Fibroblast of pulmonary artery (primary cell): ENCODE results near the gene LIME1.

ENCODE experiments used
- DNase-seq: peaks from one replicate; pipeline ENCODE4 v3.0.0-alpha.2; 2010; ENCODE audit warnings: low read depth
- H3K4me3 ChIP-seq: replicated peaks from 2 replicates; pipeline ENCODE4 v1.5.1; 2011; ENCODE audit warnings: low read depth, mild to moderate bottlenecking, control low read depth, low read length, moderate library complexity
- TF ChIP-seq, protein P1 (sequence below): IDR thresholded peaks from 2 replicates; pipeline ENCODE4 v1.5.1; 2011; ENCODE audit warnings: mild to moderate bottlenecking, control low read depth, low read length, inconsistent platforms; ENCODE audit errors: missing control alignments

LIME1 gene

DNA sequence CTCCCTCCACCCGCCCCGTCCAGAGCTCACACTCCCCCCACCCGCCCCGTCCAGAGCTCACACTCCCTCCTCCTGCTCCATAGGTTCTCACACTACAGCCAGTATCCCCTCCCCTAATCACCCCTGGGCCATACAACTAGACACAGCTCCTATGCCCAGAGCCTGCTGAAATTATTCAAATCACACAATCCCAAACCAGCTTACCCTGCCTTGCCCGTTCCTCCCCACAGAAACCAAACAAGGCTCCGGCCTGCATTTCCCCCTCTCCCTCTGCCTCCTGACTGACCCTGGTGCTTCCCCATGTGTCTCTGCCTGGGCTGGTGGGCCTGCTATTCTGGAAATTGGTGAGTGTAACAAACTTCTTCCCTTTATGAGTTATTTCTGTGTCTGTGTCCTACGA, 21.7 kb downstream of the LIME1 start:
- no peak overlapping the region for H3K4me3 ChIP-seq
- DNase-seq = no peak
- TF ChIP-seq, protein P1, sequence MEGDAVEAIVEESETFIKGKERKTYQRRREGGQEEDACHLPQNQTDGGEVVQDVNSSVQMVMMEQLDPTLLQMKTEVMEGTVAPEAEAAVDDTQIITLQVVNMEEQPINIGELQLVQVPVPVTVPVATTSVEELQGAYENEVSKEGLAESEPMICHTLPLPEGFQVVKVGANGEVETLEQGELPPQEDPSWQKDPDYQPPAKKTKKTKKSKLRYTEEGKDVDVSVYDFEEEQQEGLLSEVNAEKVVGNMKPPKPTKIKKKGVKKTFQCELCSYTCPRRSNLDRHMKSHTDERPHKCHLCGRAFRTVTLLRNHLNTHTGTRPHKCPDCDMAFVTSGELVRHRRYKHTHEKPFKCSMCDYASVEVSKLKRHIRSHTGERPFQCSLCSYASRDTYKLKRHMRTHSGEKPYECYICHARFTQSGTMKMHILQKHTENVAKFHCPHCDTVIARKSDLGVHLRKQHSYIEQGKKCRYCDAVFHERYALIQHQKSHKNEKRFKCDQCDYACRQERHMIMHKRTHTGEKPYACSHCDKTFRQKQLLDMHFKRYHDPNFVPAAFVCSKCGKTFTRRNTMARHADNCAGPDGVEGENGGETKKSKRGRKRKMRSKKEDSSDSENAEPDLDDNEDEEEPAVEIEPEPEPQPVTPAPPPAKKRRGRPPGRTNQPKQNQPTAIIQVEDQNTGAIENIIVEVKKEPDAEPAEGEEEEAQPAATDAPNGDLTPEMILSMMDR = no peak

DNA sequence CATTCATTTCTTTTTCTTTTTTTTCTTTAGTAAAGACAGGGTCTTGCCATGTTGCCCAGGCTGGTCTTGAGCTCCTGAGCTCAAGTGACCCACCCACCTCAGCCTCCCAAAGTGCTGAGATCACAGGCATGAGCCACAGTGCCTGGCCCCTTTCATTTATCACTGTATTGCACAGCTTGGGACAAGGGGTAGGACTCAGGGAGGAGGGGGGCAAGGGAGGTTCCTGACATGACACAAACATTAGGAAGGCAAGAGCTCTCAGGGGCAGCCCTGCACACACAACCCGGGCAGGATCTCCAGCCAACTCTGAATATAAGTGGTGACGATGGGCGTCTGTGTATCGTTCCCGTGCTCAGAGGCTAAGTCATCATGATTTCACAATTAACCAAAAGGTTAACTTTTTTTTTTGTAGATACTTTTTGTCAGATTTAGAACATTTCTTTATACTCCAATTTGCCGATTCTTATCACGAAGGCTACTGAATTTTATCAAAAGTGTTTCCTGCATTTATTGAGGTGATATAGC, 23.0 kb downstream of the LIME1 start:
- DNase-seq = no peak
- TF ChIP-seq, protein P1 = no peak
- H3K4me3 ChIP-seq = no peak overlapping the region

DNA sequence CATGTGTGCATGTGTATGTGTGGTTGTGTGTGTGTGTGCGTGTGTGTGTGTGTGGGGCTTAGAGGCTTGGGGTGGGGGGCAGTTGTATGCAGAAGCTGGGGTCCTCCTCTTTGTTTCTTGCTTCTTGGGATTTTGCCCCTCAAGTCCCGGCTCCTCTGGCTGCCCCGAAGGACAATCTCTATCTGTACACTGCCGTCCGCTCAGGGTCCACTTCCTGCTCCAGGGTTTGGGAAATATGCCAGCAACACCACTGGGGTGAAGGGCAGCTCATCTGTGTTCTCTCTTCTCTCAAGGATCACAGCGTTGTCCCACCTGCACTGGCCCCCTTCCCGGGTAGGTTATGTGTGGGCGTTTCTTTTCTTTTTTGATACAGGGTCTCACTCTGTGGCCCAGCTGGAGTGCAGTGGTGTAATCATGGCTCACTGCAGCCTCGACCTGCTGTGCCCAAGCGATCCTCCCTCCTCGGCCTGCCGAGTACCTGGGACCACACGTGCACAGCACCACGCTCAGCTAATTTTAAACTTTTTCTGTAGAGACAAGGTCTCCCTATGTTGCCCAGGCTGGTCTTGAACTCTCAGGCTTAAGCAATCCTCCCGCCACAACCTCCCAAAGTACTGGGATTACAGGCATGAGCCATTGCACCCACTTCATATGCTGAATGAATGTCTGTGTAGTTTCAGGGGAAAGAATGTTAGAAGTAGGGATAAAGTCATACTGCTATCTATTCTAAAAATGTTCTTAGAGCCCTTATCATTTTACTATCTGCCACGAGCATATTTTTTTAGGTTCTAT, 28.8 kb downstream of the LIME1 start:
- H3K4me3 ChIP-seq = no peak overlapping the region
- DNase-seq = no peak
- TF ChIP-seq, protein P1 = no peak

DNA sequence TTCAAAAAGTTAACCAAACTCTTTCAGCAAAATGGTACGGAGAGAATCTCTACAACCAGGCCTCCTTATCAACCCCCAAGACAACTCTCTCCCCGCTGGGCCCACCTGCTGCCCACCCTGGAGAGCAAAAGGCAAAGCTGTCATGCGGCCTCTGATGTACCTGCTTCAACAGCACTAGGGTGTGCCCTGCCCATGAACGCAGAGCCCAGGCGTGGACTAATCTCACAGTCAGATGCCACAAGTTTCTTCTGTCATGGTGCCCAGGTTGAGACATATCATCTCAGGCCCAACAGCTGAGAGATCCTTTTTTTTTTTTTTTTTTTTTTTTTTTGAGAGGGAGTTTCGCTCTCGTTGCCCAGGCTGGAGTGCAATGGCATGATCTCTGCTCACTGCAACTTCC, 29.4 kb downstream of the LIME1 start:
- no peak for DNase-seq
- TF ChIP-seq, protein P1 = no peak
- H3K4me3 ChIP-seq = no peak overlapping the region

DNA sequence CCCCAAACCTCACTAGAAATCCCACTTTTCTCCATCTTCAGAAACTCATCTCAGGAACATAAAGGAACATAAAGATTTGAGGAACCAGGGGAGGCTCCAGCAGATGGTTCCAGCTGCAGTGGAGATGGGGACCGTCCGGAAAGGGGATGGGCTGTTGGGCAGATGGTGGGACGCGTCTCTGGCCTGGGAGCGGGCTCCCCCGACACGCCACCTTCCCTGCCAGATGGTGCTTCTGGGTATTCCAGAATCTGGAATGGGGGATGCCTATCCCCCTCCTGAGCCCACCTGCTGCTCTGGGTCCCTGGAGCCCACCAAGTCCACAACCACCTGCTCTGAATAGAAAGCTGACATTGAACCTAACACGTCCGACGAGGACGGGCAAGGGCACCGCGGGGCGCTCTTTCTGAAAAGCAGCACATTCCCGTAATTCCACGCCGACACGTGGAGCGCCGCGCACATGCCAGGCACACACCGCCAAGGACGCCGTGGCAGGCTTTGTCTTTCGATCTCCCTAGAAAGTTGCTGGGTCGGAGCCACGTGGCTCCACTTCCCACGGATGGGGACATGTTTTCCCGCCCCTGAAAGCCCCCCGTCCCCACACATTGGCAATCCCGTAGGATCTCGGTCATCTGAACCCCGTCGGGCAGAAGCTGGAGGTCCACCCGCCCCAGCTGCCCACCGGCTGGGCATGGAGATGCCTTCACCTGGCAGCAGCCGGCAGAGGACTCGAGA, 30.4 kb downstream of the LIME1 start:
- TF ChIP-seq, protein P1 = no peak
- H3K4me3 ChIP-seq = no peak overlapping the region
- no peak for DNase-seq

DNA sequence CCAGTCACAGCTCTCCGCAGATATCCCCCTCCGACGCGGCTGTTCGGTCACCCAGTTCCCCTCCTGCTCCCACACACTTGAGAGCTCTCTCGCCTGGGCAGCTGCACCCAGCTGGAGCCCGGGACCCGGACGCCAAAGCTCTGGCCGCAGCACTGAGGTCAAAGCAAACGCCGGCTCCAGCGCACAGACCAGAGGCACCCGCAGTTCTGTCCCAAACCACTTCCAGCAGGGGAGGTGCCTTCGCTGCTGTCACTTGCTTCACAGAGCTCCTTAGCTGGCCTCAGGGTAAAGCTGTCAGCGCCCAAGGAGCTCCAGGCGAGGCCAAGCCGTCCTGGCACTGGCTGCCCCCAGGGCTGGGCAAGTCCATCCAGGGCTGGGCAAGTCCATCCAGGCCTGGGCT, 31.0 kb downstream of the LIME1 start:
- H3K4me3 ChIP-seq = no peak overlapping the region
- DNase-seq = no peak
- TF ChIP-seq, protein P1 = no peak

DNA sequence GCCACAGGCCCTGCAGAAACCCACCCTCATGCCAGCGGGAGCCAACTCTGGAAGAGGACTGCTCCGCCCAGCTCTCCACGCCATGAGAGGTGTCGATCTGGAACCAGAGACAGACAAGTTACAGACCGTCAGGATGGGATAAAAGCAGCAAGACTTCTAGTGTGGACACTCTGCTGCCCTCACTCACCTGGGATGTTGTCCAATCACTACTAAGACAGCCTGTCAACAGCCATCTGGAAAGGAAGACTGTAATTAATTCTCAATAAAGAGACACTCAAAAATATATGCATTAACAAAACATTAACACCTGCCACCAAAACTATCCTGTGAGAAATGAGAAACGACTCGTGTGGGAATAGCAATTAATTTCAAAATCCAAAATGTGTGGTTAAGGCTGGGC, 31.4 kb downstream of the LIME1 start:
- TF ChIP-seq, protein P1 = no peak
- no peak for DNase-seq
- no peak overlapping the region for H3K4me3 ChIP-seq
